ENCODE measurements around the gene PNMA1.

The PNMA1 gene

DNA sequence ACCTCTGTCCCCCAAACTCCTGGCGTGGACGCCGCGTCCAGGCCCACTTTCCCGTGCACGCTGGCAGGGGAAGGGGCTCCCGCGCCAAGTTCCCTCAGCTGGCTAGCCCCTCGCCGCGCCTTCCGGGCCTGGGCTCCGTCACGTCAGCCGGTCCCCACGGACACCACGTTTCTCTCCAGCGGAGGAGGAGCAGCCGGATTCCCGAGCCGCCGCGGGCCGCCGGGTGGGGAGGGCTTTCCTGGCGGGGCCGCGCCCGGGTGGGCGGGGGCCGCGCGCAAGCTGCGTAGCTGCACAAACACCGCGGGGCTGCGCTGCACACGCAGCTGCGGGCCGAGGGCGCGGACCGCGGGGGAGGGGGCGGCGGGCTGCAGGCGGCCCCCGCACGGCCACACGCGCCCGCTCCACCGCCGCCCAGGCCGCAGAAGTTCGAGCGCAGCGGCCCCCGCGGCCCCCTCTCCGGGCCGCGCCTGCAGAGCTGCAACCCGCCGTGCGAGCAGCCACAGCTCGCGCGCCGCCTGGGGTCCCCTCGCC, 45.1 kb upstream of the PNMA1 start:
- peaks cover 0 to 12% (median 0%) of the 10 kb centered on the region in 11 experiments; a peak in 6 of 22 replicates for H3K36me3 ChIP-seq
- peaks cover 81 to 87% (median 82%) of the 10 kb centered on the region in 10 experiments for H3K4me1 ChIP-seq
- H3K27ac ChIP-seq: peak overlapping the region; percentile 78 to 99 (median 95)
- TF ChIP-seq Cebpa-rat (IDR thresholded peaks at IDR 0.05): no peak
- peaks cover 50 to 85% (median 79%) of the 10 kb centered on the region in 11 experiments; a peak in 21 of 22 replicates for H4K20me1 ChIP-seq
- H3K9ac ChIP-seq: peak overlapping the region; percentile 89 to 98 (median 95)
- no peaks in the 10 kb centered on the region for H3K27me3 ChIP-seq
- H3K4me2 ChIP-seq: peak overlapping the region; percentile 97 to 100 (median 99)
- peak overlapping the region; percentile 74 to 96 (median 90) for H3K4me3 ChIP-seq
- no peaks in the 10 kb centered on the region for H3K9me3 ChIP-seq (replicated peaks in 1 of 11)

GRCh38 chr14:73758392-73759182, 44.4 kb upstream of the PNMA1 start:
- Histone ChIP-seq H3K36me3 (peaks cover 0 to 12% (median 0%) of the 10 kb centered on the region in 11 experiments; a peak in 6 of 22 replicates), H3K27me3 (no peaks in the 10 kb centered on the region), H3K4me2 (peak overlapping the region; percentile 97 to 100 (median 99)), H3K9me3 (replicated peaks in 1 of 11) (no peaks in the 10 kb centered on the region), H3K4me3 (peak overlapping the region; percentile 74 to 96 (median 90)), H3K27ac (peak overlapping the region; percentile 78 to 99 (median 95)), H4K20me1 (peaks cover 51 to 85% (median 79%) of the 10 kb centered on the region in 11 experiments; a peak in 21 of 22 replicates), H3K4me1 (peaks cover 80 to 87% (median 82%) of the 10 kb centered on the region in 10 experiments), H3K9ac (peak overlapping the region; percentile 89 to 98 (median 95))
- no peak for TF ChIP-seq Cebpa-rat (IDR thresholded peaks at IDR 0.05)

GRCh38 chr14:73757876-73758391, 43.8 kb upstream of the PNMA1 start:
- H3K9ac ChIP-seq: peak overlapping the region; percentile 89 to 98 (median 95)
- H3K36me3 ChIP-seq: peaks cover 0 to 12% (median 0%) of the 10 kb centered on the region in 11 experiments; a peak in 6 of 22 replicates
- H3K27ac ChIP-seq: peak overlapping the region; percentile 78 to 99 (median 95); a peak in 21 of 22 replicates
- no peak for TF ChIP-seq Cebpa-rat (IDR thresholded peaks at IDR 0.05)
- no peaks in the 10 kb centered on the region for H3K27me3 ChIP-seq
- H3K4me2 ChIP-seq: peak overlapping the region; percentile 97 to 100 (median 99)
- H3K9me3 ChIP-seq (replicated peaks in 1 of 11): no peaks in the 10 kb centered on the region
- H3K4me3 ChIP-seq: peak overlapping the region; percentile 74 to 96 (median 90)
- peaks cover 58 to 85% (median 80%) of the 10 kb centered on the region in 11 experiments for H4K20me1 ChIP-seq
- peaks cover 80 to 87% (median 82%) of the 10 kb centered on the region in 10 experiments for H3K4me1 ChIP-seq

- Histone ChIP-seq H3K4me3 (peak overlapping the region; percentile 74 to 96 (median 90)), H3K4me2 (peak overlapping the region; percentile 97 to 100 (median 99)), H3K36me3 (peaks cover 0 to 12% (median 0%) of the 10 kb centered on the region in 11 experiments; a peak in 6 of 22 replicates), H3K4me1 (peaks cover 80 to 87% (median 82%) of the 10 kb centered on the region in 10 experiments), H3K27me3 (no peaks in the 10 kb centered on the region), H3K9ac (peak overlapping the region; percentile 89 to 98 (median 95)), H4K20me1 (peaks cover 63 to 85% (median 81%) of the 10 kb centered on the region in 11 experiments), H3K27ac (peak overlapping the region; percentile 78 to 99 (median 95); a peak in 21 of 22 replicates), H3K9me3 (replicated peaks in 1 of 11) (no peaks in the 10 kb centered on the region)
- no peak for TF ChIP-seq Cebpa-rat (IDR thresholded peaks at IDR 0.05)
Observed at GRCh38 chr14:73757381-73757780, 43.2 kb upstream of the PNMA1 start.

DNA sequence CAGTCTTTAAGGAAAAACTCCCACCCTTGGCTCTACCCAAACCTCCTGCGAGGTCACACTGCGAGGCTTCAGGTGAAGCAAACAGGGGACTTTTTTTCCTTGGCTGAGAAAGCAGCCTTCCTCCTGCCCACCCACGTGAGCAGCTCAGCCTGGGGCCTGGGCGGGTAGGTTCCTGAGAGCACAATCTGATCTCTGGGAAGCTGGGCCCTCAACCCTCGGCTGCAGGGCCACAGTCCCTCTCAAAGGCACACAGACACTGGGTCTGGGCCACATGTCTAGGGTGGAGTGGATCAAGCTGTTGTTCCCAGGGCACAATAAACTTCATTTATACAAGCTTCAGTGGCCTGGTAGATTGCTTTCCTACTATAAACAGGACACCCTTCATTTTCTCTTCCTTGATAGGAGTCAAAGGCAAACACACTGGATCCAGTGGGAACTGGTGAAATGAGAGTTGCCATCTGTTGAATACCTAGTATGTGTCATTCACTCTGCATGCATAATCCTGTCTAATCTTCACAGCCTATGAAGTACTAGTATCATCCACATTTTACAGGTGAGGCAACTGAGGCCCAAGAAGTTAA, 41.3 kb upstream of the PNMA1 start:
- H3K9ac ChIP-seq: peak overlapping the region; percentile 71 to 98 (median 95)
- H3K4me2 ChIP-seq: peak overlapping the region; percentile 97 to 100 (median 99)
- H3K9me3 ChIP-seq (replicated peaks in 1 of 11): no peaks in the 10 kb centered on the region
- peaks cover 71 to 94% (median 93%) of the 10 kb centered on the region in 11 experiments for H4K20me1 ChIP-seq
- peak overlapping the region; percentile 76 to 99 (median 95); a peak in 21 of 22 replicates for H3K27ac ChIP-seq
- H3K4me1 ChIP-seq: peaks cover 80 to 87% (median 82%) of the 10 kb centered on the region in 10 experiments
- peak overlapping the region; percentile 40 to 96 (median 84); a peak in 19 of 20 replicates for H3K4me3 ChIP-seq
- H3K36me3 ChIP-seq: peaks cover 0 to 12% (median 3%) of the 10 kb centered on the region in 11 experiments; a peak in 7 of 22 replicates
- H3K27me3 ChIP-seq: no peaks in the 10 kb centered on the region
- TF ChIP-seq Cebpa-rat (IDR thresholded peaks at IDR 0.05): no peak

DNA sequence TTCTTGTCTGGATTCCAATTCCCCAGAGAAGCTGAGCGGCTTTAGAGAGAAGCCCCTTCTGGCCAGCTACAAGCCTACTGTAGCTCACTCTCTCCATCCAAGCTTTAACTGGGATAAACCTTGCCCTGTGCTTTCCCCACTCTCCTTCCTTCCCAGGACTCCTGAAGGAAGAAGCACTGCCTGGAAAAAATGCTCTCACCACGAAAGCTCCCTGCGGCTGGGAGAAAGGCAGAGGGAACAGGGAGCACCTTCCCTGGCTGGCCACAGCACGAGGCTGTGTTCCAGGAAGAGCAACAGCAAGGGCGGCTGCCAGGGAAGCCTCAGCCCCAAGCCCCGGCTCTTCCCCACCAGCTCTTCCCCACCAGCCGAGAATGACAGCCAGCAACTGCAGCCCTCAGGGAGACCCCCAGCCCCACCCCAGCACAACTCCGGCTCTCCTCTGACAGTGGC, 40.8 kb upstream of the PNMA1 start:
- peak overlapping the region; percentile 76 to 99 (median 95) for H3K27ac ChIP-seq
- peak overlapping the region; percentile 40 to 96 (median 84) for H3K4me3 ChIP-seq
- peak overlapping the region; percentile 97 to 100 (median 99) for H3K4me2 ChIP-seq
- H3K4me1 ChIP-seq: peaks cover 83 to 90% (median 85%) of the 10 kb centered on the region in 10 experiments
- H4K20me1 ChIP-seq: peaks cover 77 to 100% (median 99%) of the 10 kb centered on the region in 11 experiments
- peak overlapping the region; percentile 71 to 98 (median 95) for H3K9ac ChIP-seq
- TF ChIP-seq Cebpa-rat (IDR thresholded peaks at IDR 0.05): no peak
- peaks cover 0 to 17% (median 5%) of the 10 kb centered on the region in 11 experiments; a peak in 7 of 22 replicates for H3K36me3 ChIP-seq
- H3K27me3 ChIP-seq: no peaks in the 10 kb centered on the region
- H3K9me3 ChIP-seq (replicated peaks in 1 of 11): no peaks in the 10 kb centered on the region

DNA sequence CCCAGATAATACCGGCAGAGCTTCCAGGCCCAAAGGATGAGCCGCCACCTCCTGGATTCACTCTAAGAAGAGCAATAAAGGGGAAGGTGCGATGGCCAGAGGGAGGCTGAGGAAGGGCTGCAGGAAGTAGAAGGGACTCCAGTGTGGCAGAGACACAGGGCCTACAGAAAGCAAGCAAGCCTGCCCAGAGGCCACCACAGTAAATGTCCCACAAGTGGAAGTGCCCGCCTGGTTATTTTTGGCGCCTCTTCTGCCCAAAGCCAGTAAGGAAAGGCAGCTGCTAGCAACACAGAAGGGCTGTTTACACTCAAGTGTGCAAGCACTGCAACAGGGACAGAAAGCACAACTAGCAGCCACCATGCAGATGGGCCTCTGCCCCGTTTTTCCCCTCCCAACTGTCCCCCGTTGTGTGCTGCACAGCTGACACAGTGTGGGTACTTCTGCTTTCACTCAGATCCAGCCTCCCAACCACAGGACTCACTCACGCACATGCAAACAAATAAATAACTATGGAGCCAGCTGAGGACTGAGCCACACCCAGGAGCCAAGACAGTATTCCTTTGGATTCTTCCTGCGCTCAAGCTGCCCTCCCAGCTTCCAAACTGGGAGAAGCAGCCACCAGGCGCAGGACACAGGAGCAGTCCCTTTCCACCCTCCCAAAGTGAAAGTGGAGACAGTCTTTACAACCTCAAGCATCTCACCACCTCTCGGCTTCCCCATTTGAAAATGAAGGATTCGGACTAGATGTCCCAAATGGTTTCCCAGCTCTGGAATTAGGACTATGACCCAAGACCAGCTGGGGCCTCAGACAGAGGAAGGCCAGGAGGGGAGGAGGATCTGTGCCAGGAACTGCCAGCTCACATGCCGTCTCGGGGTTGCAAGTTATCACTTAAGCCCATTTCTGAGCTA, 40.0 kb upstream of the PNMA1 start:
- H3K4me1 ChIP-seq: peaks cover 91 to 98% (median 93%) of the 10 kb centered on the region in 10 experiments
- no peaks in the 10 kb centered on the region for H3K27me3 ChIP-seq
- no peak for TF ChIP-seq Cebpa-rat (IDR thresholded peaks at IDR 0.05)
- no peaks in the 10 kb centered on the region for H3K9me3 ChIP-seq (replicated peaks in 1 of 11)
- H3K9ac ChIP-seq: peak overlapping the region; percentile 71 to 98 (median 95)
- peaks cover 0 to 17% (median 5%) of the 10 kb centered on the region in 11 experiments; a peak in 7 of 22 replicates for H3K36me3 ChIP-seq
- peak overlapping the region; percentile 76 to 99 (median 95) for H3K27ac ChIP-seq
- H4K20me1 ChIP-seq: peaks cover 85 to 100% (median 100%) of the 10 kb centered on the region in 11 experiments
- H3K4me3 ChIP-seq: peak overlapping the region; percentile 40 to 96 (median 84)
- H3K4me2 ChIP-seq: peak overlapping the region; percentile 97 to 100 (median 99)
